ENCODE data around the gene TMEM121B. TPM values are rescaled to one million over a fixed set of nuclear protein-coding genes. Genes with fewer than 3 reads are reported as not detected.

TMEM121B gene
- total RNA-seq, 1 donor from 2014 or later, result 1.7 TPM

- DNase-seq (ENCODE audit: low spot score), result no peak
Measured at GRCh38 chr22:17091851-17092250, 29.3 kb downstream of the TMEM121B start.

GRCh38 chr22:17090550-17090949 is 30.6 kb downstream of the TMEM121B start:
- DNase-seq (ENCODE audit: low spot score), result no peak

- no peak for DNase-seq (ENCODE audit: low spot score)
Measured at GRCh38 chr22:17087498-17088131, 33.5 kb downstream of the TMEM121B start.

- no peak for DNase-seq (ENCODE audit: low spot score)
Measured at GRCh38 chr22:17086788-17087497, 34.2 kb downstream of the TMEM121B start.

- no peak for DNase-seq (ENCODE audit: low spot score)
Measured at GRCh38 chr22:17086296-17086695, 34.9 kb downstream of the TMEM121B start.

GRCh38 chr22:17085277-17086181 is 35.6 kb downstream of the TMEM121B start:
- no peak for DNase-seq (ENCODE audit: low spot score)

GRCh38 chr22:17084554-17085276 is 36.4 kb downstream of the TMEM121B start, which contains the start of gene IL17RA:
Gene IL17RA, plus strand, starts transcription at chr22:17085000. Its CDS starts 92 bp downstream, at chr22:17085092.
- DNase-seq (ENCODE audit: low spot score), result peak; percentile 91

- DNase-seq (ENCODE audit: low spot score), result no peak
Measured at GRCh38 chr22:17083811-17084441, 37.2 kb downstream of the TMEM121B start.

GRCh38 chr22:17083255-17083654 is 37.9 kb downstream of the TMEM121B start:
- no peak for DNase-seq (ENCODE audit: low spot score)

GRCh38 chr22:17079572-17079971 is 41.6 kb downstream of the TMEM121B start:
- DNase-seq (ENCODE audit: low spot score), result no peak

- no peak for DNase-seq (ENCODE audit: low spot score)
Measured at GRCh38 chr22:17077255-17077654, 43.9 kb downstream of the TMEM121B start.

GRCh38 chr22:17074648-17075002 is 46.5 kb downstream of the TMEM121B start:
- no peak for DNase-seq (ENCODE audit: low spot score)

GRCh38 chr22:17072877-17073276 is 48.3 kb downstream of the TMEM121B start:
- DNase-seq (ENCODE audit: low spot score), result no peak

Other genes starting within 250 kb of the TMEM121B start
- gene GAB4, start 113.1 kb downstream of the TMEM121B start, total RNA-seq (ENCODE audit: insufficient read depth, low replicate concordance), result 1.7 TPM
- gene IL17RA, start 36.4 kb downstream of the TMEM121B start, total RNA-seq (ENCODE audit: insufficient read depth, low replicate concordance), result 9.6 TPM
- 11.3 TPM for gene HDHD5, start 37.9 kb upstream of the TMEM121B start, total RNA-seq (ENCODE audit: insufficient read depth, low replicate concordance)
- 11.6 TPM for gene ADA2, start 98.1 kb upstream of the TMEM121B start, total RNA-seq (ENCODE audit: insufficient read depth, low replicate concordance)
- gene CECR2, start 248.1 kb upstream of the TMEM121B start, total RNA-seq (ENCODE audit: insufficient read depth, low replicate concordance), result 1.2 TPM